HepG2 (cell line): ENCODE results near the gene DUSP8.

Experiments
- HDAC2 ChIP-seq: sonication (generic); formaldehyde crosslinking; IDR thresholded peaks from 2 replicates; pipeline ENCODE4 v1.4.0; 2020; ENCODE audit warnings: missing genetic modification reagents
- JUNB ChIP-seq: sonication (generic); formaldehyde crosslinking; IDR thresholded peaks from 2 replicates; pipeline ENCODE4 v1.8.0; 2022; ENCODE audit warnings: missing genetic modification reagents, mild to moderate bottlenecking, borderline replicate concordance
- KDM5A ChIP-seq: fragments of 200-600 bp; sonication (generic); IDR thresholded peaks from 2 replicates; pipeline ENCODE4 v1.7.0; 2018; ENCODE audit warnings: antibody characterized with exemption, mild to moderate bottlenecking, low read length, borderline replicate concordance
- LCORL ChIP-seq, 2 experiments: fragments of 450-650 bp in 1 of 2; sonication (generic) in 1 of 2; formaldehyde crosslinking in 1 of 2; IDR thresholded peaks; 2 replicates each; pipeline versions ENCODE4 v1.5.0 to v1.6.1; 2017 to 2020; ENCODE audit warnings: antibody characterized with exemption in 1 of 2, missing genetic modification reagents in 1 of 2
- POLR2A ChIP-seq, 2 experiments: IDR thresholded peaks; 2 replicates each; pipeline ENCODE4 v1.6.1; 2011; ENCODE audit warnings: low read depth in 2 of 2, low read length in 2 of 2, mild to moderate bottlenecking in 1 of 2, moderate library complexity in 1 of 2; ENCODE audit not compliant: insufficient read depth in 1 of 2
- PRPF4 ChIP-seq: fragments of 200-400 bp; formaldehyde crosslinking; IDR thresholded peaks from 2 replicates; pipeline ENCODE4 v1.6.1; 2016; ENCODE audit warnings: low read length, low read depth; ENCODE audit not compliant: poor library complexity, severe bottlenecking
- TCF12 ChIP-seq, 2 experiments: fragments of 450-650 bp in 1 of 2; sonication (generic) in 1 of 2; formaldehyde crosslinking in 1 of 2; IDR thresholded peaks; 2 replicates each; pipeline versions ENCODE4 v1.6.1 to v1.8.0; 2017 to 2022; ENCODE audit warnings: antibody characterized with exemption in 1 of 2, mild to moderate bottlenecking in 1 of 2, missing genetic modification reagents in 1 of 2, moderate library complexity in 1 of 2
- ZNF607 ChIP-seq: sonication (generic); formaldehyde crosslinking; IDR thresholded peaks from 2 replicates; pipeline ENCODE4 v1.5.1; 2020; ENCODE audit warnings: missing genetic modification reagents, mild to moderate bottlenecking, borderline replicate concordance
- TF ChIP-seq, protein P1 (sequence below): sonication (generic); formaldehyde crosslinking; IDR thresholded peaks from 2 replicates; pipeline ENCODE4 v1.8.1; 2023; ENCODE audit warnings: missing genetic modification reagents, inconsistent platforms, borderline replicate concordance
- TF ChIP-seq, protein P2 (sequence below): sonication (generic); formaldehyde crosslinking; IDR thresholded peaks from 2 replicates; pipeline ENCODE4 v1.4.0; 2020; ENCODE audit warnings: missing genetic modification reagents
- TF ChIP-seq, protein P3 (sequence below): sonication (generic); formaldehyde crosslinking; IDR thresholded peaks from 2 replicates; pipeline ENCODE4 v1.4.0; 2020; ENCODE audit warnings: missing genetic modification reagents

DNA sequence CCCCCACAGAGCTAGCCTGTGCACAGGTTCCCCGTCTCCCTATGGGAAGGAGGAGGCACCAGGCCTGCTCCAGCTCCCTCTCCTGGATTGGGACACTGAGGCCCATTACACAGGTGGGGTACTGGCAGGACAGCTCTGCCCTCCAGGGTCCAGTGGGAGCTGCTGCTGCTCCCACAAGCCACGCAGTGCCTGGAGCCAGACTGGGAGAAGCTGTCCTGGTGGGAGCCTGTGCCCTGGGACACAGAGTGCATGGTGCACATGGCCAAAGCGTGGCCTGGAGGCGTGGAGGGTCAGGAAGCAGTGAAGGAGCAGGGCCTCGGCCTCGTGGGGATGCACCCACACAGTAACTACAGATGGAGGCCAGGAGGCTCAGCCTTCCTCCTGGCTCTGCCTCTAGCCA lies 27.5 kb downstream of the DUSP8 start:
- TF ChIP-seq LCORL (IDR thresholded peaks at IDR 0.05): no peak
- TF ChIP-seq LCORL (CRISPR knock-in tag; IDR thresholded peaks at IDR 0.05): no peak
- TF ChIP-seq KDM5A: no peak
- TF ChIP-seq, protein P1, sequence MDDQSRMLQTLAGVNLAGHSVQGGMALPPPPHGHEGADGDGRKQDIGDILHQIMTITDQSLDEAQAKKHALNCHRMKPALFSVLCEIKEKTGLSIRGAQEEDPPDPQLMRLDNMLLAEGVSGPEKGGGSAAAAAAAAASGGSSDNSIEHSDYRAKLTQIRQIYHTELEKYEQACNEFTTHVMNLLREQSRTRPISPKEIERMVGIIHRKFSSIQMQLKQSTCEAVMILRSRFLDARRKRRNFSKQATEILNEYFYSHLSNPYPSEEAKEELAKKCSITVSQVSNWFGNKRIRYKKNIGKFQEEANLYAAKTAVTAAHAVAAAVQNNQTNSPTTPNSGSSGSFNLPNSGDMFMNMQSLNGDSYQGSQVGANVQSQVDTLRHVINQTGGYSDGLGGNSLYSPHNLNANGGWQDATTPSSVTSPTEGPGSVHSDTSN (CRISPR knock-in tag): no peak
- TF ChIP-seq PRPF4: no peak
- TF ChIP-seq, protein P2, sequence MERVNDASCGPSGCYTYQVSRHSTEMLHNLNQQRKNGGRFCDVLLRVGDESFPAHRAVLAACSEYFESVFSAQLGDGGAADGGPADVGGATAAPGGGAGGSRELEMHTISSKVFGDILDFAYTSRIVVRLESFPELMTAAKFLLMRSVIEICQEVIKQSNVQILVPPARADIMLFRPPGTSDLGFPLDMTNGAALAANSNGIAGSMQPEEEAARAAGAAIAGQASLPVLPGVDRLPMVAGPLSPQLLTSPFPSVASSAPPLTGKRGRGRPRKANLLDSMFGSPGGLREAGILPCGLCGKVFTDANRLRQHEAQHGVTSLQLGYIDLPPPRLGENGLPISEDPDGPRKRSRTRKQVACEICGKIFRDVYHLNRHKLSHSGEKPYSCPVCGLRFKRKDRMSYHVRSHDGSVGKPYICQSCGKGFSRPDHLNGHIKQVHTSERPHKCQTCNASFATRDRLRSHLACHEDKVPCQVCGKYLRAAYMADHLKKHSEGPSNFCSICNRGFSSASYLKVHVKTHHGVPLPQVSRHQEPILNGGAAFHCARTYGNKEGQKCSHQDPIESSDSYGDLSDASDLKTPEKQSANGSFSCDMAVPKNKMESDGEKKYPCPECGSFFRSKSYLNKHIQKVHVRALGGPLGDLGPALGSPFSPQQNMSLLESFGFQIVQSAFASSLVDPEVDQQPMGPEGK (CRISPR knock-in tag): no peak
- TF ChIP-seq ZNF607 (CRISPR knock-in tag): no peak
- no peak for TF ChIP-seq HDAC2
- no peak for TF ChIP-seq POLR2A (IDR thresholded peaks at IDR 0.05; ENCODE audit: insufficient read depth in 1 of 2, low read depth in 2 of 2, low read length in 2 of 2)
- TF ChIP-seq, protein P3, sequence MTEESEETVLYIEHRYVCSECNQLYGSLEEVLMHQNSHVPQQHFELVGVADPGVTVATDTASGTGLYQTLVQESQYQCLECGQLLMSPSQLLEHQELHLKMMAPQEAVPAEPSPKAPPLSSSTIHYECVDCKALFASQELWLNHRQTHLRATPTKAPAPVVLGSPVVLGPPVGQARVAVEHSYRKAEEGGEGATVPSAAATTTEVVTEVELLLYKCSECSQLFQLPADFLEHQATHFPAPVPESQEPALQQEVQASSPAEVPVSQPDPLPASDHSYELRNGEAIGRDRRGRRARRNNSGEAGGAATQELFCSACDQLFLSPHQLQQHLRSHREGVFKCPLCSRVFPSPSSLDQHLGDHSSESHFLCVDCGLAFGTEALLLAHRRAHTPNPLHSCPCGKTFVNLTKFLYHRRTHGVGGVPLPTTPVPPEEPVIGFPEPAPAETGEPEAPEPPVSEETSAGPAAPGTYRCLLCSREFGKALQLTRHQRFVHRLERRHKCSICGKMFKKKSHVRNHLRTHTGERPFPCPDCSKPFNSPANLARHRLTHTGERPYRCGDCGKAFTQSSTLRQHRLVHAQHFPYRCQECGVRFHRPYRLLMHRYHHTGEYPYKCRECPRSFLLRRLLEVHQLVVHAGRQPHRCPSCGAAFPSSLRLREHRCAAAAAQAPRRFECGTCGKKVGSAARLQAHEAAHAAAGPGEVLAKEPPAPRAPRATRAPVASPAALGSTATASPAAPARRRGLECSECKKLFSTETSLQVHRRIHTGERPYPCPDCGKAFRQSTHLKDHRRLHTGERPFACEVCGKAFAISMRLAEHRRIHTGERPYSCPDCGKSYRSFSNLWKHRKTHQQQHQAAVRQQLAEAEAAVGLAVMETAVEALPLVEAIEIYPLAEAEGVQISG: no peak
- no peak for TF ChIP-seq TCF12 (IDR thresholded peaks at IDR 0.05)
- TF ChIP-seq TCF12 (CRISPR knock-in tag; IDR thresholded peaks at IDR 0.05): no peak
- no peak for TF ChIP-seq JUNB (CRISPR knock-in tag)
